ENCODE measurements around the gene PDP2. TPM values are rescaled to one million over a fixed set of nuclear protein-coding genes. Genes with fewer than 3 reads are reported as not detected.

The PDP2 gene
- total RNA-seq, 1 experiment from 2014 or later: 27.2 TPM

GRCh38 chr16:66899945-66900710 is 19.8 kb downstream of the PDP2 start:
- no peak for TF ChIP-seq CTCF (IDR thresholded peaks at IDR 0.05; ENCODE audit: unreplicated experiment)
- H3K4me1 Mint-ChIP-seq (ENCODE audit: low read depth, unreplicated experiment): peaks cover 42% of the 10 kb centered on the region
- CTCF ChIA-PET: interaction anchor here (0.7 to 0.9 kb wide), 4 partner anchors 20 to 368 kb away, joined by 3 to 4 read pairs (median 3); partner anchors contain the start of gene PDP2
- H3K27me3 Mint-ChIP-seq (ENCODE audit: unreplicated experiment): no peaks in the 10 kb centered on the region
- BruUV-seq (replicated peaks): no TSS peak
- no peak overlapping the region for H3K27ac Mint-ChIP-seq (ENCODE audit: unreplicated experiment)
- peak; percentile 87 for DNase-seq
- no peaks in the 10 kb centered on the region for H3K9me3 Mint-ChIP-seq (ENCODE audit: low read depth, unreplicated experiment)
- intact Hi-C loops (cut with micrococcal nuclease; ENCODE audit: unreplicated experiment): loop anchor here (5.0 kb wide), 1 partner anchor 47 kb away; no protein-coding TSS in a partner anchor
- no peak overlapping the region for H3K4me3 Mint-ChIP-seq (ENCODE audit: low read depth, unreplicated experiment)
- peaks cover 4% of the 10 kb centered on the region for H3K36me3 Mint-ChIP-seq (ENCODE audit: insufficient read depth, unreplicated experiment)

- intact Hi-C loops (cut with micrococcal nuclease; ENCODE audit: unreplicated experiment): no loop called here
- H3K9me3 Mint-ChIP-seq (ENCODE audit: low read depth, unreplicated experiment): no peaks in the 10 kb centered on the region
- no peak for DNase-seq
- no peak for TF ChIP-seq CTCF (IDR thresholded peaks at IDR 0.05; ENCODE audit: unreplicated experiment)
- CTCF ChIA-PET: interaction anchor here (0.6 kb wide), 1 partner anchor 28 kb away, joined by 3 read pairs; no protein-coding TSS in a partner anchor
- H3K27me3 Mint-ChIP-seq (ENCODE audit: unreplicated experiment): peaks cover 2% of the 10 kb centered on the region
- no TSS peak for BruUV-seq (replicated peaks)
- peaks cover 43% of the 10 kb centered on the region for H3K4me1 Mint-ChIP-seq (ENCODE audit: low read depth, unreplicated experiment)
- H3K36me3 Mint-ChIP-seq (ENCODE audit: insufficient read depth, unreplicated experiment): peaks cover 3% of the 10 kb centered on the region
- H3K27ac Mint-ChIP-seq (ENCODE audit: unreplicated experiment): no peak overlapping the region
- no peak overlapping the region for H3K4me3 Mint-ChIP-seq (ENCODE audit: low read depth, unreplicated experiment)
Measured at GRCh38 chr16:66900721-66901441, 20.6 kb downstream of the PDP2 start.

- no peaks in the 10 kb centered on the region for H3K9me3 Mint-ChIP-seq (ENCODE audit: low read depth, unreplicated experiment)
- CTCF ChIA-PET: interaction anchor here (0.6 to 0.8 kb wide), 2 partner anchors 28 to 29 kb away, joined by 3 read pairs; no protein-coding TSS in a partner anchor
- no peak for DNase-seq
- TF ChIP-seq CTCF (IDR thresholded peaks at IDR 0.05; ENCODE audit: unreplicated experiment): no peak
- intact Hi-C loops (cut with micrococcal nuclease; ENCODE audit: unreplicated experiment): no loop called here
- H3K27me3 Mint-ChIP-seq (ENCODE audit: unreplicated experiment): peaks cover 9% of the 10 kb centered on the region
- no peak overlapping the region for H3K27ac Mint-ChIP-seq (ENCODE audit: unreplicated experiment)
- H3K4me1 Mint-ChIP-seq (ENCODE audit: low read depth, unreplicated experiment): peaks cover 41% of the 10 kb centered on the region
- no peak overlapping the region for H3K4me3 Mint-ChIP-seq (ENCODE audit: low read depth, unreplicated experiment)
- no peaks in the 10 kb centered on the region for H3K36me3 Mint-ChIP-seq (ENCODE audit: insufficient read depth, unreplicated experiment)
- BruUV-seq (replicated peaks): no TSS peak
Measured at GRCh38 chr16:66901626-66902025, 21.3 kb downstream of the PDP2 start.

- H3K4me1 Mint-ChIP-seq (ENCODE audit: low read depth, unreplicated experiment): peaks cover 31% of the 10 kb centered on the region
- peaks cover 21% of the 10 kb centered on the region for H3K27me3 Mint-ChIP-seq (ENCODE audit: unreplicated experiment)
- H3K9me3 Mint-ChIP-seq (ENCODE audit: low read depth, unreplicated experiment): no peaks in the 10 kb centered on the region
- no peak overlapping the region for H3K27ac Mint-ChIP-seq (ENCODE audit: unreplicated experiment)
- no peak overlapping the region for H3K4me3 Mint-ChIP-seq (ENCODE audit: low read depth, unreplicated experiment)
- no TSS peak for BruUV-seq (replicated peaks)
- H3K36me3 Mint-ChIP-seq (ENCODE audit: insufficient read depth, unreplicated experiment): no peaks in the 10 kb centered on the region
- CTCF ChIA-PET: interaction anchor here (0.6 to 0.8 kb wide), 3 partner anchors 27 to 529 kb away, joined by 3 to 5 read pairs (median 4); no protein-coding TSS in a partner anchor
- DNase-seq: no peak
- TF ChIP-seq CTCF (IDR thresholded peaks at IDR 0.05; ENCODE audit: unreplicated experiment): no peak
- intact Hi-C loops (cut with micrococcal nuclease; ENCODE audit: unreplicated experiment): no loop called here
Measured at GRCh38 chr16:66902648-66903543, 22.6 kb downstream of the PDP2 start.

Data from Calu3 (cell line).